Keratinocyte (primary cell): ENCODE results near the gene RNLS.

Experiments used
- EZH2 ChIP-seq: IDR thresholded peaks from one replicate; pipeline ENCODE4 v1.6.1; 2012; ENCODE audit warnings: inconsistent platforms, mild to moderate bottlenecking, low read length, moderate library complexity
- TF ChIP-seq, protein P1 (sequence below), 3 experiments: IDR thresholded peaks in 1 of 3; conservative IDR thresholded peaks in 1 of 3; optimal IDR thresholded peaks in 1 of 3; 2 replicates in 2 of 3; 3 replicates in 1 of 3; pipeline versions ENCODE3 to v1.5.1; 2011; ENCODE audit warnings: low read length in 3 of 3, mild to moderate bottlenecking in 3 of 3, moderate library complexity in 2 of 3, control low read depth in 1 of 3, inconsistent platforms in 1 of 3; ENCODE audit not compliant: insufficient read depth in 2 of 3; ENCODE audit errors: extremely low read depth in 1 of 3

DNA sequence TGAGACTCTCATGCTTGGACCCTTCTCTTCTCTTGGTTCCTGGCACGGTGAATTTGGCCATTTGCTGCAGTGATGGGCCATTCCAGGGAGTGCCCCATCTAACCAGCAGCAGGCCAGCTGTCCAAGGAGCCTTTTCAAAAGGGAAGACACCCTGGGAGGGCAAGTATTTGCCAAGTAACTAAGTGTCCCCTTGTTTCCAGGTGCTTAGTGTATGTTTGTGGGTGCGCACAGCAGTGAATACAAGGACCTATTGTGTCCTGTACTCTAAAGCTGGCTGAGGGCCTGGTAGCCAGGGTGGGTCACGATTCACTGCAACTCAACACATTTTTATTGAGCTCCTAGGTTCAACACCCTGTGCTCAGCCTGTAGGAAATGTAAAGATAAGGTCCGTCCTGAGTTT lies 348.8 kb downstream of the RNLS start:
- TF ChIP-seq EZH2, result no peak
- TF ChIP-seq, protein P1, sequence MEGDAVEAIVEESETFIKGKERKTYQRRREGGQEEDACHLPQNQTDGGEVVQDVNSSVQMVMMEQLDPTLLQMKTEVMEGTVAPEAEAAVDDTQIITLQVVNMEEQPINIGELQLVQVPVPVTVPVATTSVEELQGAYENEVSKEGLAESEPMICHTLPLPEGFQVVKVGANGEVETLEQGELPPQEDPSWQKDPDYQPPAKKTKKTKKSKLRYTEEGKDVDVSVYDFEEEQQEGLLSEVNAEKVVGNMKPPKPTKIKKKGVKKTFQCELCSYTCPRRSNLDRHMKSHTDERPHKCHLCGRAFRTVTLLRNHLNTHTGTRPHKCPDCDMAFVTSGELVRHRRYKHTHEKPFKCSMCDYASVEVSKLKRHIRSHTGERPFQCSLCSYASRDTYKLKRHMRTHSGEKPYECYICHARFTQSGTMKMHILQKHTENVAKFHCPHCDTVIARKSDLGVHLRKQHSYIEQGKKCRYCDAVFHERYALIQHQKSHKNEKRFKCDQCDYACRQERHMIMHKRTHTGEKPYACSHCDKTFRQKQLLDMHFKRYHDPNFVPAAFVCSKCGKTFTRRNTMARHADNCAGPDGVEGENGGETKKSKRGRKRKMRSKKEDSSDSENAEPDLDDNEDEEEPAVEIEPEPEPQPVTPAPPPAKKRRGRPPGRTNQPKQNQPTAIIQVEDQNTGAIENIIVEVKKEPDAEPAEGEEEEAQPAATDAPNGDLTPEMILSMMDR (optimal IDR thresholded peaks at IDR 0.05 in 1 of 3, IDR thresholded peaks at IDR 0.05 in 1 of 3, conservative IDR thresholded peaks at IDR 0.05 in 1 of 3; ENCODE audit: extremely low read depth in 1 of 3, insufficient read depth in 2 of 3, low read length in 3 of 3), result no peak
